ENCODE results near the gene NDUFB10.

Gene NDUFB10

GRCh38 chr16:2003231-2003826, 44.0 kb downstream of the NDUFB10 start:
- TF ChIP-seq GATA2 (IDR thresholded peaks at IDR 0.05; ENCODE audit: low read depth, low read length) (no peak), GATA3 (IDR thresholded peaks at IDR 0.05; ENCODE audit: low read depth, low read length) (no peak)

- no peak for TF ChIP-seq GATA3 (IDR thresholded peaks at IDR 0.05; ENCODE audit: low read depth, low read length)
- TF ChIP-seq GATA2 (IDR thresholded peaks at IDR 0.05; ENCODE audit: low read depth, low read length), result no peak
Observed at GRCh38 chr16:2003827-2004641, 44.7 kb downstream of the NDUFB10 start.

DNA sequence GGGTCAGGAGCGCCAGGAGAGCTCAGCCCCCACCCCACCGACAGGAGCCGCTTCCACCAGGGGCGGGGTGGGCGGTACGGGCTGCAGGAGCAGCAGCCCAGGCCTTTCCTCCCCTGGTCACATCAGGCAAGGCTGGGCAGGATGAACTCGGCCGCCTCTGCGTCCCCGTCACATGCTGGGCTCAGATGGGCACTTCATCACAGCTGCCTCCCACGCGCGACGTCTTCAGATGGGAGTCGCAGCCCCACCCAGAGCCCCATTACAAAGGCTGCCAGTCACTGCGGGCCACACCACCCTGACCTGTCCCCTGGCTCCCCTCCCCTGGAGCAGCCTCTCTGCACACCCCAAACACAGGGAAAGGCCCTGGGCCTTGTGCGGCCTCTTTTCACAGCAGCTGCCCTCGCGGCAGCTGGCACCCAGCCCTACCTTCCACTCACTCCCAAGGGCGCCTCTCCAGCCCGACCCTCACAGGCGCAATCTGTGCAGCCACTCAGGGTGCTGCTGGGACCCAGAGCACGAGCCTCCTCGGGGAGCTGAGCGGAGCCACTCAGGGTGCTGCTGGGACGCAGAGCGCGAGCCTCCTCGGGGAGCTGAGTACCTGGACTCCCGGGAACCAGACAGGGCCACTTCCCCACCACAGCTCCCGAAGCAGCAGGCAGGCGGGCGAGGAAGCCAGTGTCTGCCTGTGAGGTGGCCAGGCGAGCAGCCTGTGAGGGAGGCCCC, 45.6 kb downstream of the NDUFB10 start:
- TF ChIP-seq GATA3 (IDR thresholded peaks at IDR 0.05; ENCODE audit: low read depth, low read length), result no peak
- no peak for TF ChIP-seq GATA2 (IDR thresholded peaks at IDR 0.05; ENCODE audit: low read depth, low read length)

DNA sequence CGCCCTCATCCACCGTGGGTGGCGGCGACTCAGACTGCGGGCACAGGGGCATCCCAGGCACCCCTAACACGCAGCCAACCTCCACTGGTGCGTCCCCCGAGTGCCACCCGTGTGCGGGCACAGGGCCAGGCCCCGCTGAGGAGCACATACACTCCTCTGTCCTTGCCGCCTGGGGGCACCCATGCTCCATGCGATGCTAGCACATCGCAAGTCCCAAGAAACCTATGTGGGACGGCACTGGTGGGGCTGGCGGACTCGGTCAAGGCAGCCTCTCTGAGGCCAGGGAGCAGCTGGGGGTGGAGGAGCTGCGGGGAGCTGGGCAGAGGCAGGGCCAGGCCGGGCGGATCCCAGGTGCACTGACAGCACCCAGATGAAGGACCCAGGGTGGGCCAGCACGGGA, 46.3 kb downstream of the NDUFB10 start:
- TF ChIP-seq GATA3 (IDR thresholded peaks at IDR 0.05; ENCODE audit: low read depth, low read length), result no peak
- no peak for TF ChIP-seq GATA2 (IDR thresholded peaks at IDR 0.05; ENCODE audit: low read depth, low read length)

DNA sequence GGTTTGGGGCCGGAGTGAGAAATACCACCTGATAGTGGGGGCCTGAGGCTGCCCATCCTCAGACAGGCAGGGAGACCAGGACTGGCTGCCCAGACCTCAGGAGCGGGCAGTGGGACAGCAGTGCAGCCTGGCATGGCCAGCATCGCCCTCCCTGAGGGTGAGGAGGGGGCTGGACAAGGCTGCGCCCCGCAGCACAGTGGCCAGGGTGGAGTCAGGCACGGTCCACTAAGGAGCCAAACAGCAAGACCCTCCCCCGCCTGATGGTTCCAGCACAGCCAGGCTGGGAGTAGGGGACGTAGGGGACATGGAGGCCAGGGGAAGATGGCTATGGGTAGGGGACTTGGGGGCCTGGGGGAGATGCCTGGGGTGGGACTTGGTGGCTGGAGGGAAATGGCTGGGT, 47.0 kb downstream of the NDUFB10 start:
- no peak for TF ChIP-seq GATA3 (IDR thresholded peaks at IDR 0.05; ENCODE audit: low read depth, low read length)
- no peak for TF ChIP-seq GATA2 (IDR thresholded peaks at IDR 0.05; ENCODE audit: low read depth, low read length)

- TF ChIP-seq GATA2 (IDR thresholded peaks at IDR 0.05; ENCODE audit: low read depth, low read length) (no peak), GATA3 (IDR thresholded peaks at IDR 0.05; ENCODE audit: low read depth, low read length) (no peak)
Observed at GRCh38 chr16:2007081-2007836, 47.9 kb downstream of the NDUFB10 start.

- TF ChIP-seq GATA3 (IDR thresholded peaks at IDR 0.05; ENCODE audit: low read depth, low read length) (no peak), GATA2 (IDR thresholded peaks at IDR 0.05; ENCODE audit: low read depth, low read length) (no peak)
Observed at GRCh38 chr16:2008009-2008526, 48.7 kb downstream of the NDUFB10 start.

- no peak for TF ChIP-seq GATA2 (IDR thresholded peaks at IDR 0.05; ENCODE audit: low read depth, low read length)
- no peak for TF ChIP-seq GATA3 (IDR thresholded peaks at IDR 0.05; ENCODE audit: low read depth, low read length)
Observed at GRCh38 chr16:2008631-2009163, 49.4 kb downstream of the NDUFB10 start.

DNA sequence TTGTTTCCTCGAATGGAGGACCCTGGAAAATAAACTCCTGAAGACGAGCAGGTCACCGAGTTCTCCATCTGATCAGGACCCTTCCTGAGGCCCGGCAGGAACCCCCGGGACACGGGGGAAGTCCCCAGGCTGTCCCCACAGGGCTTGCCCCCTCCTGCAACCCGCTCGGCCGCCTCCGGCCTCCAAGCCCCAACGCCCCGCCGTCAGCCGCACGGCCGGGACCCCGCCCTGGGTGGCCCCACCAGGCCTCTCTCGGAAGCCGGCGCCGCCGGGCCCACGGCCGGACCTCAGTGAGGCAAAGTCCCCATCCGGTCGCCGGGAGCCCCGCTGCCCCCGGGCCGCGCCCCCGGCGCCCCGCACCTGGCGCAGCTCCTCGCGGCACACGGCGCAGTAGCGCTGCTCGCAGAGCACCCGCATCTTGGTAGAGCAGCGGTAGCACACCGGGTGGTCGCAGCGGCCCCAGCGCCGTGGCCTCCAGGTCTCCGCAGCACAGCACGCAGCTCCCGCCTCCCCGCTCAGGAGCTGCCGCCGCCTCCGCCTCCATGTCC, 49.9 kb downstream of the NDUFB10 start:
- no peak for TF ChIP-seq GATA2 (IDR thresholded peaks at IDR 0.05; ENCODE audit: low read depth, low read length)
- no peak for TF ChIP-seq GATA3 (IDR thresholded peaks at IDR 0.05; ENCODE audit: low read depth, low read length)

DNA sequence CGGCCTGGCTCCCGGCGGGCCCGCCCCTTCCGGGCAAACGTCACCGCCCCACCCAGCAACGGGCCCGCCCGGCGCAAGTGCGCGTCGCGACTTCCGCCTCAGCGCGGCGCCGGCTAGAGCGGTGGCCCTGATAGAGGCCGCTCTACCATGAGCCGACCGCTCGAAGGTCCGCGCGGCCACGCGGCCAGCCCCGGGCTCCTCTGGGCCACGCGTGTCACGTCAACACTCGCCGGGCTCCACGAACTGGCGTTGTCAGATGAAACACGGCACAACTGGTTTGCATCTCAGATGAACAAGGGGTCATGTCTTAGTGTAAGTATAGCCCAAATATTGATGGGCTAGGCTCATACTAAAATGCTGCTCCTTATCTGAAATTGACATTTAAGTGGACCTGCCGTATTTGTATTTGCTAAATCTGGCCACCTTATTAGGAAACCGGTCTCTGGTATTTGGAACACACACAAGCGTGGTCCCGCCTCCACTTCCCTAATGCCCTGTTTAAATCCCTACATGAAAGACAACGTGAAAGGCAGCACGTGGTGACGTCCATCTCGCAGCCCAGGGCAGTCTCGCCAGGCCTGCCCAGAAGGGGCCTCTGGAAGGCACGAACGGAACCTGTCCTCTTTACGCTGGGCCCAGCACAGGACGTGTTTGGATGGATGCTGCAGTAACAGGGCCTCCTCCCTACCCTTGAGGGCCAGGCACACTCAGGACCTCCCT, 50.6 kb downstream of the NDUFB10 start, which contains the start of gene ZNF598:
ZNF598 (minus strand) TSS at position 31 of the 720 bp plus-strand sequence.
- TF ChIP-seq GATA2 (IDR thresholded peaks at IDR 0.05; ENCODE audit: low read depth, low read length) (no peak), GATA3 (IDR thresholded peaks at IDR 0.05; ENCODE audit: low read depth, low read length) (no peak)
